Right lobe of liver (tissue), 6 donors: Measurements from ENCODE around the gene SRM. TPM values are rescaled to one million over a fixed set of nuclear protein-coding genes. Genes with fewer than 3 reads are reported as not detected.
"Not testable (repeated sequence)": the region's sequence is repeated elsewhere in the genome, so short reads cannot be mapped to it uniquely, and the experiment has no call there.

Experiments
- ATAC-seq, 4 donors: fragments of 200-7000 bp; cut with Tn5 transposase; one replicate each; pipeline ENCODE4 v1.9.1; 2020; ENCODE audit warnings: mild to moderate bottlenecking in 4 of 4, moderate library complexity in 4 of 4
- DNase-seq, 3 donors: peaks; one replicate each; pipeline ENCODE4 v3.0.0-alpha.2; 2020
- H3K27ac ChIP-seq, 3 donors: fragments of 200-600 bp; one replicate each; pipeline ENCODE4 v1.8.0; 2022
- H3K27me3 ChIP-seq, 2 donors: fragments of 200-600 bp; one replicate each; pipeline ENCODE4 v1.8.0; 2022
- H3K36me3 ChIP-seq, 4 donors: fragments of 200-600 bp; sonication (generic) in 1 of 4; one replicate each; pipeline versions ENCODE4 v1.5.1 to v1.8.0; 2017 to 2022; ENCODE audit warnings: control low read depth in 1 of 4
- H3K4me1 ChIP-seq, 4 donors: fragments of 200-600 bp; sonication (generic) in 1 of 4; one replicate each; pipeline versions ENCODE4 v1.5.1 to v1.8.0; 2017 to 2022; ENCODE audit warnings: control low read depth in 1 of 4
- H3K4me3 ChIP-seq, 3 donors: fragments of 200-600 bp; one replicate each; pipeline ENCODE4 v1.8.0; 2022
- H3K9me3 ChIP-seq, 4 donors: fragments of 200-600 bp; sonication (generic) in 1 of 4; one replicate each; pipeline versions ENCODE4 v1.5.1 to v1.8.0; 2017 to 2022; ENCODE audit warnings: control low read depth in 1 of 4
- CTCF ChIP-seq, 4 donors: fragments of 200-600 bp in 3 of 4; fragments of 450-650 bp in 1 of 4; IDR thresholded peaks; one replicate each; pipeline versions ENCODE4 v1.5.1 to v1.8.0; 2016 to 2022; ENCODE audit warnings: antibody characterized with exemption in 4 of 4, mild to moderate bottlenecking in 2 of 4
- POLR2A ChIP-seq: fragments of 450-650 bp; IDR thresholded peaks from one replicate; pipeline ENCODE4 v1.6.1; 2017; ENCODE audit warnings: antibody characterized with exemption, mild to moderate bottlenecking
- WGBS: methylation state at CpG from one replicate; pipeline ENCODE4 v1.1.6; 2018; ENCODE audit warnings: low coverage, low lambda C conversion rate; ENCODE audit not compliant: insufficient coverage; ENCODE audit errors: missing lambda C conversion rate; 5-methylcytosine and 5-hydroxymethylcytosine counted together
- intact Hi-C, 2 donors: fragments of 100-400 bp; cut with DNase I; formaldehyde crosslinking; loops; one replicate each; pipeline versions ENCODE4 v1.11.2 to v1.14.1; 2022
- total RNA-seq, 6 experiments: library from RNA; depleted of rRNA in 2 of 6; stranded (reverse); fragments of >200 nt in 2 of 6; fragmentation: NEBNext Ultra II Directional in 3 of 6; extraction: Animal tissue kit (Norgen Biotek cat#: 25700) in 3 of 6; gene quantifications; one replicate each; pipeline versions ENCODE4 v1.1.0 to v1.2.4, GENCODE V29; 2016 to 2023
- donor health status: DM: no; HTN: yes; CAD: no.
- donor health status: DM: no; HTN: no; CAD: no.
- donor health status: DM: no; HTN: no; CAD: no.
- donor health status: DM: no; HTN: yes; CAD: no.
- donor health status: DM: no; HTN: yes; CAD: no.

Gene SRM
- total RNA-seq, 6 experiments from 2014 or later = 24.3 to 72.8 (median 31.6) TPM

GRCh38 chr1:11101347-11101746 lies 41.5 kb upstream of the SRM start:
- no peak for TF ChIP-seq CTCF (IDR thresholded peaks at IDR 0.05)
- TF ChIP-seq POLR2A = no peak
- no peak overlapping the region for H3K27ac ChIP-seq
- no peak for ATAC-seq
- H3K36me3 ChIP-seq = peaks cover under 1 to 15% (median 6%) of the 10 kb centered on the region in 4 donors
- no peaks in the 10 kb centered on the region for H3K9me3 ChIP-seq
- H3K27me3 ChIP-seq = no peaks in the 10 kb centered on the region
- DNase-seq = no peak
- 83% methylated on average over 1 of the region's 6 CpGs for WGBS
- intact Hi-C loops = no loop called here
- no peak overlapping the region for H3K4me3 ChIP-seq
- peaks cover 0 to 15% (median 2%) of the 10 kb centered on the region in 4 donors for H3K4me1 ChIP-seq

- 94% methylated on average over 15 of the region's 17 CpGs for WGBS
- intact Hi-C loops, DNase-seq: not testable (repeated sequence)
Measured at GRCh38 chr1:11100806-11101205, 41.0 kb upstream of the SRM start.

GRCh38 chr1:11100149-11100493 lies 40.3 kb upstream of the SRM start:
- Histone ChIP-seq H3K27ac (peak overlapping the region; percentile 56 to 74 (median 67)), H3K4me3 (peak overlapping the region; percentile 85 to 100 (median 99)), H3K4me1 (peaks cover 0 to 15% (median 2%) of the 10 kb centered on the region in 4 donors), H3K9me3 (no peaks in the 10 kb centered on the region), H3K27me3 (no peaks in the 10 kb centered on the region), H3K36me3 (peaks cover 0 to 19% (median 6%) of the 10 kb centered on the region in 4 donors)
- DNase-seq (no peak), ATAC-seq (no peak)
- WGBS = 32% methylated on average over 12 of the region's 13 CpGs
- TF ChIP-seq CTCF (IDR thresholded peaks at IDR 0.05) (no peak), POLR2A (no peak)
- intact Hi-C loops = no loop called here

More at GRCh38 chr1:11100806-11101205, 41.0 kb upstream of the SRM start:
- H3K9me3 ChIP-seq, ATAC-seq, H3K27ac ChIP-seq, H3K4me3 ChIP-seq, H3K27me3 ChIP-seq: not testable (repeated sequence)
- Histone ChIP-seq H3K36me3 (peaks cover 0 to 13% (median 6%) of the 10 kb centered on the region in 4 donors), H3K4me1 (peaks cover 0 to 15% (median 2%) of the 10 kb centered on the region in 4 donors)

GRCh38 chr1:11099310-11100148 lies 39.7 kb upstream of the SRM start, which contains the start of gene EXOSC10:
Gene EXOSC10 (minus strand): TSS chr1:11099869. CDS start chr1:11099831, 38 bp downstream.
- no peaks in the 10 kb centered on the region for H3K9me3 ChIP-seq
- no peaks in the 10 kb centered on the region for H3K27me3 ChIP-seq
- 2% methylated on average over 11 of the region's 78 CpGs for WGBS
- DNase-seq (peak; percentile 95), ATAC-seq (peak; percentile 96 to 99 (median 98))
- peak within 1 kb of the TSS; percentile 56 to 74 (median 67) for H3K27ac ChIP-seq
- no peak for TF ChIP-seq CTCF (IDR thresholded peaks at IDR 0.05)
- no peak for TF ChIP-seq POLR2A
- peaks cover 0 to 15% (median 2%) of the 10 kb centered on the region in 4 donors for H3K4me1 ChIP-seq
- H3K36me3 ChIP-seq = peaks cover 0 to 25% (median 7%) of the 10 kb centered on the region in 4 donors
- peak within 1 kb of the TSS; percentile 85 to 100 (median 99) for H3K4me3 ChIP-seq
- intact Hi-C loops = no loop called here

- DNase-seq (no peak), ATAC-seq (no peak)
- Histone ChIP-seq H3K27ac (peak overlapping the region; percentile 56 to 74 (median 67)), H3K27me3 (no peaks in the 10 kb centered on the region), H3K9me3 (no peaks in the 10 kb centered on the region), H3K4me3 (peak overlapping the region; percentile 85 to 100 (median 99)), H3K4me1 (peaks cover 0 to 15% (median 2%) of the 10 kb centered on the region in 4 donors), H3K36me3 (peaks cover 0 to 31% (median 9%) of the 10 kb centered on the region in 4 donors)
- intact Hi-C loops = no loop called here
- WGBS = 10% methylated on average over 5 of the region's 5 CpGs
- TF ChIP-seq POLR2A (no peak), CTCF (IDR thresholded peaks at IDR 0.05) (no peak)
Measured at GRCh38 chr1:11098931-11099309, 39.1 kb upstream of the SRM start.

GRCh38 chr1:11083784-11084183 lies 24.0 kb upstream of the SRM start:
- H3K36me3 ChIP-seq = peaks cover 5 to 49% (median 23%) of the 10 kb centered on the region in 4 donors
- not testable (repeated sequence) for H3K4me1 ChIP-seq
- WGBS = 95% methylated on average over 3 of the region's 3 CpGs

More at GRCh38 chr1:11083784-11084183, 24.0 kb upstream of the SRM start:
- DNase-seq, H3K27ac ChIP-seq, ATAC-seq, intact Hi-C loops, H3K4me3 ChIP-seq, H3K9me3 ChIP-seq, H3K27me3 ChIP-seq: not testable (repeated sequence)
